ENCODE results near the gene KLF8. TPM values are rescaled to one million over a fixed set of nuclear protein-coding genes. Genes with fewer than 3 reads are reported as not detected.

KLF8 gene
- total RNA-seq, 1 experiment from 2014 or later, result 0.13 TPM

- ChIA-PET POLR2A (no interaction called here), CTCF (no interaction called here)
- no peaks in the 10 kb centered on the region for H3K4me1 ChIP-seq (ENCODE audit: control insufficient read depth, insufficient read depth, low read length)
- BruUV-seq (replicated peaks), result no TSS peak
- no peak for TF ChIP-seq TCF7L2 (IDR thresholded peaks at IDR 0.05; ENCODE audit: low read depth, low read length)
- TF ChIP-seq, protein P1, sequence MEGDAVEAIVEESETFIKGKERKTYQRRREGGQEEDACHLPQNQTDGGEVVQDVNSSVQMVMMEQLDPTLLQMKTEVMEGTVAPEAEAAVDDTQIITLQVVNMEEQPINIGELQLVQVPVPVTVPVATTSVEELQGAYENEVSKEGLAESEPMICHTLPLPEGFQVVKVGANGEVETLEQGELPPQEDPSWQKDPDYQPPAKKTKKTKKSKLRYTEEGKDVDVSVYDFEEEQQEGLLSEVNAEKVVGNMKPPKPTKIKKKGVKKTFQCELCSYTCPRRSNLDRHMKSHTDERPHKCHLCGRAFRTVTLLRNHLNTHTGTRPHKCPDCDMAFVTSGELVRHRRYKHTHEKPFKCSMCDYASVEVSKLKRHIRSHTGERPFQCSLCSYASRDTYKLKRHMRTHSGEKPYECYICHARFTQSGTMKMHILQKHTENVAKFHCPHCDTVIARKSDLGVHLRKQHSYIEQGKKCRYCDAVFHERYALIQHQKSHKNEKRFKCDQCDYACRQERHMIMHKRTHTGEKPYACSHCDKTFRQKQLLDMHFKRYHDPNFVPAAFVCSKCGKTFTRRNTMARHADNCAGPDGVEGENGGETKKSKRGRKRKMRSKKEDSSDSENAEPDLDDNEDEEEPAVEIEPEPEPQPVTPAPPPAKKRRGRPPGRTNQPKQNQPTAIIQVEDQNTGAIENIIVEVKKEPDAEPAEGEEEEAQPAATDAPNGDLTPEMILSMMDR (IDR thresholded peaks at IDR 0.05), result no peak
- no peak for TF ChIP-seq POLR2AphosphoS5 (IDR thresholded peaks at IDR 0.05; ENCODE audit: low read depth, low read length)
- TF ChIP-seq, protein P2, sequence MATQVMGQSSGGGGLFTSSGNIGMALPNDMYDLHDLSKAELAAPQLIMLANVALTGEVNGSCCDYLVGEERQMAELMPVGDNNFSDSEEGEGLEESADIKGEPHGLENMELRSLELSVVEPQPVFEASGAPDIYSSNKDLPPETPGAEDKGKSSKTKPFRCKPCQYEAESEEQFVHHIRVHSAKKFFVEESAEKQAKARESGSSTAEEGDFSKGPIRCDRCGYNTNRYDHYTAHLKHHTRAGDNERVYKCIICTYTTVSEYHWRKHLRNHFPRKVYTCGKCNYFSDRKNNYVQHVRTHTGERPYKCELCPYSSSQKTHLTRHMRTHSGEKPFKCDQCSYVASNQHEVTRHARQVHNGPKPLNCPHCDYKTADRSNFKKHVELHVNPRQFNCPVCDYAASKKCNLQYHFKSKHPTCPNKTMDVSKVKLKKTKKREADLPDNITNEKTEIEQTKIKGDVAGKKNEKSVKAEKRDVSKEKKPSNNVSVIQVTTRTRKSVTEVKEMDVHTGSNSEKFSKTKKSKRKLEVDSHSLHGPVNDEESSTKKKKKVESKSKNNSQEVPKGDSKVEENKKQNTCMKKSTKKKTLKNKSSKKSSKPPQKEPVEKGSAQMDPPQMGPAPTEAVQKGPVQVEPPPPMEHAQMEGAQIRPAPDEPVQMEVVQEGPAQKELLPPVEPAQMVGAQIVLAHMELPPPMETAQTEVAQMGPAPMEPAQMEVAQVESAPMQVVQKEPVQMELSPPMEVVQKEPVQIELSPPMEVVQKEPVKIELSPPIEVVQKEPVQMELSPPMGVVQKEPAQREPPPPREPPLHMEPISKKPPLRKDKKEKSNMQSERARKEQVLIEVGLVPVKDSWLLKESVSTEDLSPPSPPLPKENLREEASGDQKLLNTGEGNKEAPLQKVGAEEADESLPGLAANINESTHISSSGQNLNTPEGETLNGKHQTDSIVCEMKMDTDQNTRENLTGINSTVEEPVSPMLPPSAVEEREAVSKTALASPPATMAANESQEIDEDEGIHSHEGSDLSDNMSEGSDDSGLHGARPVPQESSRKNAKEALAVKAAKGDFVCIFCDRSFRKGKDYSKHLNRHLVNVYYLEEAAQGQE (IDR thresholded peaks at IDR 0.05; ENCODE audit: insufficient read depth in 1 of 2, low read depth in 2 of 2, low read length in 1 of 2), result no peak
- DNase-seq (ENCODE audit: low read depth, low spot score) (no peak), ATAC-seq (no peak)
- H3K9me3 ChIP-seq (ENCODE audit: control insufficient read depth, insufficient read depth, low read depth, low read length), result no peaks in the 10 kb centered on the region
- H3K4me3 ChIP-seq (ENCODE audit: low read depth in 2 of 2, low read length in 2 of 2), result 0 out of 4 replicates have a peak overlapping the region, but pooled peaks of 1 of the 2 experiments have one; percentile 14
- in situ Hi-C loops (cut with HindIII; ENCODE audit: low pct_unique_long_range_greater_than_20kb, low sequenced_read_pairs) (no loop called here), intact Hi-C loops (cut with micrococcal nuclease; ENCODE audit: unreplicated experiment) (no loop called here)
- H3K36me3 ChIP-seq (ENCODE audit: control insufficient read depth, insufficient read depth, low read length), result no peaks in the 10 kb centered on the region
- H3K27ac ChIP-seq (ENCODE audit: low read length), result no peak overlapping the region
- H3K27me3 ChIP-seq (ENCODE audit: control insufficient read depth, insufficient read depth, low read length), result no peaks in the 10 kb centered on the region; the same call in 1 of the 2 replicates
These were observed 542 bp upstream of the KLF8 start for GRCh38 chrX:56231537-56232090.

DNA sequence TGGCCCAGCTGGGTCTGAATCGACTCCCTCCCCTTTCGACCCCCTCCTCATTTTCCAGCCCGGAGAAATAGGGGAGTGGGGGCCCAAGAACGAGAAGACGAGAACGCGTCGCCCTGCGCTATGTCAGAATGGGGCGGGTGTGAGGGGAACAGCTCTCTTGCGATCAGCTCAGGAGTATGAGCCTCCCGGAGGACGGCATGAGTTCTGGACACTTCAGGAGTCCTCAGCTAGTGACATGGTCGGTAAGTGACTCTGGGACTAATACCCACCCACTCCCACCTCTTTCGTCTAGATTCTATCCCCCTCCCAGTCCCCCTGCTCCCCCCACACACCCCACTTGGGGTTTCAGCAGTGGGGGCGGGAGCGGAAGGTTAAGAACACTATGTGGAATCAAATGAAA lies 944 bp downstream of the KLF8 start:
- no peak overlapping the region for H3K27ac ChIP-seq (ENCODE audit: low read length)
- H3K27me3 ChIP-seq (ENCODE audit: control insufficient read depth, insufficient read depth, low read length), result no peaks in the 10 kb centered on the region; the same call in 1 of the 2 replicates
- no peaks in the 10 kb centered on the region for H3K4me1 ChIP-seq (ENCODE audit: control insufficient read depth, insufficient read depth, low read length)
- DNase-seq (ENCODE audit: low read depth, low spot score), result no peak
- H3K36me3 ChIP-seq (ENCODE audit: control insufficient read depth, insufficient read depth, low read length), result no peaks in the 10 kb centered on the region
- TF ChIP-seq SIN3A (IDR thresholded peaks at IDR 0.05; ENCODE audit: borderline replicate concordance, insufficient read depth, low read depth, low read length), result no peak
- TF ChIP-seq, protein P2 (IDR thresholded peaks at IDR 0.05; ENCODE audit: insufficient read depth in 1 of 2, low read depth in 2 of 2, low read length in 1 of 2), result no peak
- POLR2A ChIA-PET, result no interaction called here
- peak overlapping the region in 1 of 2 experiments; percentile 51; a peak in 2 of 4 replicates for H3K4me3 ChIP-seq (ENCODE audit: low read depth in 2 of 2, low read length in 2 of 2)
- in situ Hi-C loops (cut with HindIII; ENCODE audit: low pct_unique_long_range_greater_than_20kb, low sequenced_read_pairs), result no loop called here
- intact Hi-C loops (cut with micrococcal nuclease; ENCODE audit: unreplicated experiment), result no loop called here
- CTCF ChIA-PET, result no interaction called here
- H3K9me3 ChIP-seq (ENCODE audit: control insufficient read depth, insufficient read depth, low read depth, low read length), result no peaks in the 10 kb centered on the region
- no TSS peak for BruUV-seq (replicated peaks)
- no peak for ATAC-seq
